SH-SY5Y (cell line): ENCODE results near the gene URAD.

Source experiments
- GATA2 ChIP-seq: IDR thresholded peaks from 2 replicates; pipeline ENCODE4 v1.6.1; 2011; ENCODE audit warnings: mild to moderate bottlenecking, low read depth, low read length
- GATA3 ChIP-seq: IDR thresholded peaks from 2 replicates; pipeline ENCODE4 v1.6.1; 2011; ENCODE audit warnings: low read depth, mild to moderate bottlenecking, low read length, moderate library complexity

GRCh38 chr13:28022848-28023518, 34.5 kb upstream of the URAD start:
- TF ChIP-seq GATA2, result no peak
- TF ChIP-seq GATA3, result no peak
